Measurements from ENCODE around the gene TMIE.

DNA sequence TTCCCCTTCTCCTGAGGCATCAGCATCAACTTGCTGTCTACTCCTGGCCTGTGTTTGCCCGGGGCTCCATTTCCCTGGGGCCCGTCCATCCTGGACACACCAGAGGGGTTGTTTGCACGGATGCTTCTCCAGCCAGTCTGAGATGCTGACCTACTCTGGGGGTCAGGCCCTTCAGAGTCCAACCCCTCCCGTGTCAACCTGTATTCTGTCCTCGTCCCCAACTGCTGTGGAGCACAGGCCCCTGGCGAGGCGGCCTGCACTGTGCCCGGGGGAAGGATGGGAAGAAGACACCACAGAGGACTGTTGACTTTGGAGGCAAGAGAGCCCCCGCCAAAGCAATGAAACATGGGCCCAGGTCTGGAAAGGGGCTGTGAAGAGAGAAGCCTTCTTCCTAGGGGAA is 33.5 kb upstream of the TMIE start:
- no peak for TF ChIP-seq POLR2A (IDR thresholded peaks at IDR 0.05)
- TF ChIP-seq, protein P1, sequence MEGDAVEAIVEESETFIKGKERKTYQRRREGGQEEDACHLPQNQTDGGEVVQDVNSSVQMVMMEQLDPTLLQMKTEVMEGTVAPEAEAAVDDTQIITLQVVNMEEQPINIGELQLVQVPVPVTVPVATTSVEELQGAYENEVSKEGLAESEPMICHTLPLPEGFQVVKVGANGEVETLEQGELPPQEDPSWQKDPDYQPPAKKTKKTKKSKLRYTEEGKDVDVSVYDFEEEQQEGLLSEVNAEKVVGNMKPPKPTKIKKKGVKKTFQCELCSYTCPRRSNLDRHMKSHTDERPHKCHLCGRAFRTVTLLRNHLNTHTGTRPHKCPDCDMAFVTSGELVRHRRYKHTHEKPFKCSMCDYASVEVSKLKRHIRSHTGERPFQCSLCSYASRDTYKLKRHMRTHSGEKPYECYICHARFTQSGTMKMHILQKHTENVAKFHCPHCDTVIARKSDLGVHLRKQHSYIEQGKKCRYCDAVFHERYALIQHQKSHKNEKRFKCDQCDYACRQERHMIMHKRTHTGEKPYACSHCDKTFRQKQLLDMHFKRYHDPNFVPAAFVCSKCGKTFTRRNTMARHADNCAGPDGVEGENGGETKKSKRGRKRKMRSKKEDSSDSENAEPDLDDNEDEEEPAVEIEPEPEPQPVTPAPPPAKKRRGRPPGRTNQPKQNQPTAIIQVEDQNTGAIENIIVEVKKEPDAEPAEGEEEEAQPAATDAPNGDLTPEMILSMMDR (IDR thresholded peaks at IDR 0.05), result no peak

Data from adrenal gland (tissue), 5 donors.